Measurements from ENCODE around the gene PRKN. TPM values are rescaled to one million over a fixed set of nuclear protein-coding genes. Genes with fewer than 3 reads are reported as not detected.

PRKN gene
- total RNA-seq, 1 experiment from 2014 or later: 2.0 TPM

DNA sequence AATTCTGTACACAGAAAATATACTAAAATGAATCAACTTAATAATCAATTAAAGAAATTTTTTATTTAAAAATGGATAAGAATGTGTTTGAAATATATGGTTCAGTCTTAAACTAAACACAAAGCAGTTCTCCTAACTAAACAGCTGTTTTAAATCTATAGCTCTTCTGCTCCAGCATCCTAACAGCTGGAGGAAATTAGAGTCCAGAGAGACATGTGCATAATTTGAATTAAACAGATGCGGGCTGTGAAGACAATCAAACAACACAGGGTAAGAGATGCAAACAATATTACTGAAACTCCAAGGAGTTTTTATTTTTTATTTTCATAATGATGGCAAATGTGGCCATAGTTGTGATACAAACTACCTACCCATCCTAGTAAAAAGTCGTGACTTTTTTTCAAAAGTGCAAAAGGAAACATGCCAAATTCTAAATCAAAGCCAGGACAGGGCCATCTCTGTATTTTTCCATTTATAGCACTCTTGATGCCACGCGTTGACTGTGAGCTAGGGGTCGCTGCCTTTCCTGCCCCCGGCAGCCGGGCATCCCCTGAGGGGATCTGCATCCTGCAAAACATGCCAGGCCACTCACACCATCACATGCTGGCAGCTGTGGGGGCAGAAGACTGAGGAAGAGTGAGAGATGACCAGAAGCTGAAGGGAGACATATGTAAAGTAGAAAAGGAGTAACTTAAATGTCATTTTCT lies 310.6 kb downstream of the PRKN start:
- Histone ChIP-seq H3K56ac (ENCODE audit: insufficient read length, low read depth, low read length) (no peak overlapping the region), H4K20me1 (ENCODE audit: control insufficient read depth, insufficient read depth, insufficient read length) (no peaks in the 10 kb centered on the region), H3T11ph (ENCODE audit: low read length) (no peak overlapping the region), H2AFZ (ENCODE audit: low read length) (no peak overlapping the region), H3K79me1 (ENCODE audit: insufficient read depth, low read depth, low read length, poor library complexity, severe bottlenecking) (no peaks in the 10 kb centered on the region), H3K4ac (ENCODE audit: low read depth, low read length) (no peak overlapping the region), H3K23me2 (ENCODE audit: insufficient read length, low read depth, low read length, poor library complexity, severe bottlenecking) (no peaks in the 10 kb centered on the region), H2BK15ac (ENCODE audit: low read depth, low read length) (no peak overlapping the region), H3K4me1 (ENCODE audit: insufficient read depth, low read length) (no peaks in the 10 kb centered on the region), H3K9ac (ENCODE audit: extremely low read depth, insufficient read length, low read length) (no peak overlapping the region), H3K27me3 (ENCODE audit: insufficient read depth, low read length) (no peaks in the 10 kb centered on the region), H4K5ac (ENCODE audit: insufficient read length, low read depth, low read length) (no peak overlapping the region), H3K9me3 (ENCODE audit: control insufficient read depth, low read depth, low read length) (no peaks in the 10 kb centered on the region), H3K27ac (ENCODE audit: insufficient read length, low read depth, low read length) (no peak overlapping the region), H2BK20ac (ENCODE audit: low read depth, low read length, poor library complexity, severe bottlenecking) (no peak overlapping the region), H4K91ac (ENCODE audit: insufficient read length, low read depth, low read length) (no peak overlapping the region), H2BK5ac (ENCODE audit: insufficient read length, low read length) (no peak overlapping the region), H4K8ac (replicated peaks; ENCODE audit: insufficient read length, low read depth, low read length) (no peak overlapping the region), H3K4me2 (ENCODE audit: insufficient read depth, insufficient read length, low read length) (no peak overlapping the region), H2BK120ac (ENCODE audit: low read depth, low read length, poor library complexity, severe bottlenecking) (no peak overlapping the region), H3K79me2 (ENCODE audit: insufficient read depth, low read length) (no peaks in the 10 kb centered on the region), H2BK12ac (ENCODE audit: insufficient read length, low read depth, low read length) (no peak overlapping the region), H3K14ac (ENCODE audit: insufficient read depth, low read length) (no peak overlapping the region), H2AK5ac (ENCODE audit: insufficient read length, low read length) (no peak overlapping the region), H3K23ac (ENCODE audit: insufficient read length, low read depth, low read length) (no peak overlapping the region), H3K18ac (ENCODE audit: insufficient read length, low read depth, low read length) (no peak overlapping the region)
- no peak for DNase-seq
- Mint-ChIP-seq H3K4me3 (no peak overlapping the region), H3K27me3 (ENCODE audit: low read depth) (no peaks in the 10 kb centered on the region), H3K36me3 (ENCODE audit: insufficient read depth in 1 of 3, low read depth in 3 of 3) (peaks cover 2 to 5% (median 3%) of the 10 kb centered on the region in 3 experiments; a peak in 4 of 7 replicates), H3K9me3 (peaks cover 4 to 12% of the 10 kb centered on the region in 2 experiments; a peak in 4 of 5 replicates), H3K27ac (no peak overlapping the region), H3K4me1 (peaks cover 0 to 5% of the 10 kb centered on the region in 2 experiments; a peak in 2 of 4 replicates)
- TF ChIP-seq, protein P1, sequence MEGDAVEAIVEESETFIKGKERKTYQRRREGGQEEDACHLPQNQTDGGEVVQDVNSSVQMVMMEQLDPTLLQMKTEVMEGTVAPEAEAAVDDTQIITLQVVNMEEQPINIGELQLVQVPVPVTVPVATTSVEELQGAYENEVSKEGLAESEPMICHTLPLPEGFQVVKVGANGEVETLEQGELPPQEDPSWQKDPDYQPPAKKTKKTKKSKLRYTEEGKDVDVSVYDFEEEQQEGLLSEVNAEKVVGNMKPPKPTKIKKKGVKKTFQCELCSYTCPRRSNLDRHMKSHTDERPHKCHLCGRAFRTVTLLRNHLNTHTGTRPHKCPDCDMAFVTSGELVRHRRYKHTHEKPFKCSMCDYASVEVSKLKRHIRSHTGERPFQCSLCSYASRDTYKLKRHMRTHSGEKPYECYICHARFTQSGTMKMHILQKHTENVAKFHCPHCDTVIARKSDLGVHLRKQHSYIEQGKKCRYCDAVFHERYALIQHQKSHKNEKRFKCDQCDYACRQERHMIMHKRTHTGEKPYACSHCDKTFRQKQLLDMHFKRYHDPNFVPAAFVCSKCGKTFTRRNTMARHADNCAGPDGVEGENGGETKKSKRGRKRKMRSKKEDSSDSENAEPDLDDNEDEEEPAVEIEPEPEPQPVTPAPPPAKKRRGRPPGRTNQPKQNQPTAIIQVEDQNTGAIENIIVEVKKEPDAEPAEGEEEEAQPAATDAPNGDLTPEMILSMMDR (conservative IDR thresholded peaks at IDR 0.05): no peak
- WGBS (ENCODE audit: extremely low coverage, insufficient read length, low lambda C conversion rate): no CpG with 5 or more reads among the region's 7 CpGs
